NCI-H226 (cell line): ENCODE results near the gene ATXN1.

ENCODE experiments used
- DNase-seq: peaks from one replicate; pipeline ENCODE4 v3.0.0-alpha.2; 2015

The ATXN1 gene

DNA sequence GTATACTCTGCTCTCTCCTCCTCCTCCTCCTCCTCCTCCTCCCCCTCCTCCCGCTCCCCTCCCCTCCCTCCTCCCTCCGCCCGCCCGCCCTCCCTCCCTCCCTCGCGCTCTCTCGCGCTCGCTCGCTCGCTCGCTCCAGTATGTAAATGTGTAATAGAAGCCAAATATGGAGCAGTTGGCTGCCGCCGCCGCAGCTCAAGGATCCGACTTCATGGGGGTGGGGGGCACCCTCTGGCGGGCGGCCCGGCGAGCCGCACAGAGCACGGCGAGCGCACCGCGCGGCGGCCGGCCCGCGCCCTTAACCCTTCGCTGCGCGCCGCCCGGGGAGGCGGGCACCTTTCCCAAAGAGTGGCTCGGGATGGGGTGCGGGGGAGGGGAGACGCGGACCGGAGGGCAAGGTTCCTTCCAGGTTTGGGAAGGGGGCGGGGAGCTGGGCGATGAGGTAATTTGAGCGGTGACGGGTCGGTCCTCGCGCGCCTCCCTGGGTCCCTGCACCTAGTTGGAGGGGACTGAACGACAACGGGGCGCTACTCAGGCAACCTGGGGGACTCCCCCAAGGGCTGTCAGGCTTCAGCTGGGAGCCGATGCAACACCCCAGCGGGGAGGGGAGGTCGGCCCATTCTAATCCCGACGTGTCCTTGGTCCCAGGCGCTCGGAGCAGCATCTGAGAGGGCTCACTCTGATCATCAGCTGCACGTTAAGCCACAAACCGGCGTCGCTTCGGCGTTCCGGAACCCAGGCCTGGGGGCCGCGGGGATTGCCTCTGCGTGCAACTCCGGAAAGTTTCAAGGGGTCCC lies 409 bp upstream of the ATXN1 start:
- peak; percentile 83 for DNase-seq

DNA sequence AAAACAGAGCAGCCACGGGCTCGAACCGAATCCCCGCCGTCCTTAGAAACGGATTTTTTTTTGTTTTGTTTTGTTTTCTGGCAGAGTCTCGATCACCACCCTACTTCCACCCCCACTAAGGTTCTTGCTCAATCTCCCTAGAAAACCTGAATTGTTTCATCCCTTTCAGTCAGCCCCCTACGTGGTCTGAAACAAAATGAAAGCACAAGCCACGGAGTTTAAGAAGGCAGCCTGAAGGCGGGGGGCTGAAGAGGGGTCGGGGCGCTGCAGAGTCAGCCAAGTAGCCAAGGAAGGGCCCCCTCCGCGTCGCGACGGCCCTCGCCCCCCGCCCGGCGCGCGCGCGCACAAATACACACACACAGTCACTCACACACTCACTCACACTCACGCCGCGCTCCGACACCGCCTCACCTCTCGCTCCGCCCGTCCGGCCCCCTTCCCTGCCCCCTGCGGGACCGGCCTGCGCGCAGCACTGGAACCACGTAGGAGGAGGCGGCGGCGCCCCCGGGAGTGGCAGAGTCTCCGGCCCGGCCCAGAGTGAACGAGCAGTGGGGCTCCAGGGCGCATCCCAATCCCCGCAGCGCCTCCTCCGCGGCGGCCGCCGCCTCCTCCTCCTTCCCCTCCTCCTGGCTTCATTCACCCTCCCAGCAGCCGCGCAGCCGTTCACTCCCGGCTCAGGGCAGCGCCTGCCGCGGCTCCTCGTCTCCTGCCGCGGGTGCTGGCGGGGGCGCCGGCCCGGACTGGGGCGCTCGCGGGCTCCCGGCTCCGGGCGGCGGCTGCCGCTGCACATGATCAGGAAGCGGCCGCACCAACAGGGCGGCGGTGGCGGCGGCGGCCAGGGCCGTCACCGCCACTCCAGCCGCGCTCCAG lies 1.4 kb downstream of the ATXN1 start:
- DNase-seq, result peak; percentile 91

DNA sequence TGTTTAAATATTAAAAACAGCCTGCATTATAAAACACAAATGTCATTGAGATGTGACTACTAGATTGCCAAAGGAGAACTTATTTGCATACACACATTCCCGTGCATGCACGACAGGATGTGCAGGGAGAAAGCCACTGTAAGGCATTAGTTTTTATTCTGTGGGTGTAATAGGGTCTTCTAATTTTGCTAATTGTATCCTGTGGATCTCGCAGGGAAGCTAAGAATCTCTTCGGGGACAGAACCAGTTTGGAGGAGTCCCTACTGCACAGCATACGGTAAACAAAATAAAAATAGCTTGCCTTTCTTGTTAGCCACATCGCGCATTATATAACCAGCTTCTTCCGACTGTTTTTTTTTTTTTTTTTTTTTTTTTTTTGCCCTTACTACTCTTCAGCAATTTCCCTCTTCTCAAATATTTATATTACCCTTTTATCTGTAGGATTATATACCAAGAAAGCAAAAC lies 2.0 kb downstream of the ATXN1 start:
- DNase-seq, result no peak

DNA sequence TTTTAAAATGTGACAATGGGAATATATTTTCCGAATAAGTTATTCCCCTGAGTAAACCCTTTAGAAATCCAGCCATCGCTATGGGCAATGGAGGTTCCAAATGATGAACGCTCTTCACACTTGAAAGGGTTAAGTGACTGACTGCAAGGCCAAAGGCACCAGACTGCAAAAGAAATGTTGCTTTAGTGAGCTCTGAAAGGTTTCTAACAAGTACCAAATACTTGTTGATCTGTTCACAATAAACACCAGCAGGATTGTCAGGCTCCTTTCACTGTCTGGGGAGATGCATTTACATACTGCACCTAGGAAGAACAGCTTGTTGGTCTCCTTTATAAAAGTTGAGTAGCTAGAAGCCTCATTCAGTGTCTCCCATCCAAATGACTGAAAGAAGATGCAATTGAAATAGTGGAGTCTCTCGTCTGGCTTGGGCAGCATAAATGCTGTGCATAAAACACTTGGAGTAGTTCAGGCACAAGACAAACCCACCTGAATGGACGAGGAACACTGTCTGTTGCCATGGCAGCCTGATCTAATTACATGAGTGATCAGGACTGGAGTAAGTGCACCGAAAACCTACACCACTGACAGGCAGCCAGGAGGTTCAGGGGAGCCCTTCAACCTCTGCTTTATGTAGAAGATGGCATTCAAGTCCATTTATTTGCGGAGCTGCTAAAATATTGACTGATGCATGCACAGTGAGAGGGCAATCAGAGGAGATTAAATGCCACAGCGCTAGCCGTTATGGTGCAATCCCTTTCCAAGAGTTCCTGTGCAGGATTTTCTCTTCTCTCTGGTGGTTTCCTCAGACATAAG lies 2.9 kb downstream of the ATXN1 start:
- no peak for DNase-seq

DNA sequence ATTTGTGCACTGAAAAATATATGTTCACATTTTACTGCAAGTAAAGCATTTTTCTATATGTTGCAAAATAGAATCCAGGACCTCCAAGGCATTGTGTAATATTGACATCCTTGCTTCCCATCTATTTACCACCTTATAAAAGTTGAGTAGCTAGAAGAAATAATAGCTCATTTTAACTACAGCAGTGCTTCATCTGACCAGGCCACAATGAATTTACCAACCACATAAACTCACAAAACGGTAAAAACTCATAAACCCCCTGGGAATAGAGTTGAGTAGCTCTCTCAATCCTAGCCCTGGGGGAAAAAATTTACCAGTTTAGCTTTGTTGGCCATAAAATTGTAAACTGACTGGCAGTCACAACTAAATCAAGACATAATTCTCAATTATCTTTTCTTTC lies 3.9 kb downstream of the ATXN1 start:
- no peak for DNase-seq

DNA sequence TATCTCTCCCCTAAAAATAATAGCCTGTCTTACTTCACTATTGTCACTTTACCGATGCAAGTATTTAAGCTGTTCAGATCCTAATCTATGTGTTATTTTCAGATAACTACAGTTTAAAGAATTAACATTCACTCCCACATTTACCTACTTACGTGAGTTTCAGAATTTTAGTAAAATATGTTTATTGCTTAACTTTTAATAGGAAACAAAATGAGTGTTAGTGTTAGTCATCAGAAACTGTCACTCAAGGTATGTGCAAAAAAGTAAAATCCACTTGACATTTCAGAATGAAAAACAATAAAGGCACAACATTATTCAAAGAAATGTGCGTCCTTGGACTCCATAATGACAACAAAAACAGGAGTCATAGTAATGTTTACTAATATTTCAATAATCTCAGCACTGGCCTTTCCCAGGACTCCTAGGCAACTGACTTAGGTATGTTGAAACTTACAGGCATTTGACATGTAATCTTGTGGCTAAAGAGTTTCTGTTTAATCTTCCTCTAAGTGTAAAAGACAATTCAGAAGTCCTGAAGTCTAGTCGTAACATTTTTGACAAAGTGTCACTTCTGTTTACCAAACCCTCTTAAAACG lies 4.5 kb downstream of the ATXN1 start:
- DNase-seq, result no peak

DNA sequence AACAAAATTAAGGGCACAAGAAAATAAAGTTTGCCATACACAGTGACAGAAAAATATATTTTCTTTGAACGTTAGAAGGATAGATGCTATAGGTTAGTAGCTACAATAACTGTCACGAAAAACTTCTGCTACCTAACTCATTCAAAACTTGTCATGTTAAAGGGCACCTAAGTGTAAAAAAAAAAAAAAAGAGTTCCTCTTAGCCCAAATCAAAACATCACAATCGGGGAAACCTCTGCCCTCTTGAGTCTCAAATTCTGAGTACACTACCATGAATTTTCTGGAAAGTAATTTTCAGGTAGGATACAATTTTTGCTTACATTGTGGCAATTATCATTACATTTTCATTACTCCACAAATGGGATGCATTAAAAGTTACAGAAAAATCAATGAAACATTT lies 5.7 kb downstream of the ATXN1 start:
- DNase-seq, result no peak

DNA sequence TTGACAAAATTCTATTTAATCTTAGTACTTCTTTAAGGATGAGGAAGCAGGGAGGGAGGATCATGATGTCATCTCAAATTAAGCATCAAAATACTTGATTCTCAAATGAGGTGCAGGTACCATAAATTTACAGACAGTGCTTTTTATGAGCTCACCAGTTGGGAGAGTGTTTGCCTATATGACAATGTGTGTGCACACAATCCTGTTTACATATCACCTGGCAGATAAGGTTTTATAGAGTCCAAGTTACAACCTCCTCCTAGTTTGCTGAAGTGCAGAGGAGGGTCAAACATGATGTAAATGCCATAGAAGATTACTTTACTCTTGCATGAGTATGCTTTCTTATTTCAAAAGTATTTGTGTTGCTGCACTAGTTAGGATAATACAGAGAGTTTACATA lies 6.4 kb downstream of the ATXN1 start:
- peak; percentile 20 for DNase-seq

DNA sequence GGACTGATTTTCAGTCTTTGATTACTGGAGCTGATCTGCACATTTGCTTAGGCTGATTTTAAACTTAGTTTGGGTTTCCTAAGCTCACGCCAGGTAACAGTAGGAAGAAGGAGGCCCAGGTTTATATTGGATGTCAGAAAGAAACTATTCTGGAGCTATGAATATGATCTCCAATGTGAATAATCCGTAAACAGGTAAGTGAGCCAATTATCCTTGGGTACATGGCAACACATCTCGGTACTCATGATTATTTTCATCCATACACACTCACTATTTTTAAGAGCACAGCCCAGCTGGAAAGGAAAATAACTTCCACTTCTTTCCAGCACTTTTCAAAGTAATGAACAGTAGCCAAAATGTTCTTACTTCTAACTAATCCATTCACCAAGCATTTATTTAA lies 7.0 kb downstream of the ATXN1 start:
- DNase-seq, result no peak

DNA sequence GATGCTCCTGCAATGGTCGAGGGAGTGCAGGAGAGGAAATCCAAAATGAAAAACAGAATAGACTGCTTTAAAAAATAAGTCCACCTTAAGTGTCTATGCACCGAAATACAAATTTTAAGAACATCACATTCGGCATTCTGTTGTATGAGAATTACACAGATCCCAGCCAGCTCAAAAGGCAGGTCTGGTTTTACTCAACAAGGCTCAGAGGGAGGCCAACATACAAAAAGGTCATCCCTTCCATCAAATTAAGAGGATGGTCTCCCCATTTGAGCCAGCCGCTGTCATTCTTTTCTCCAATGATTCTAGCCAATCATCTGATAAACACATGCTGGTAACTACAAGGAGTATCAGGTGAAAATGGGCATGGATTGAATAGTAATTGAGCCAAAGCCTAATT lies 7.9 kb downstream of the ATXN1 start:
- no peak for DNase-seq

DNA sequence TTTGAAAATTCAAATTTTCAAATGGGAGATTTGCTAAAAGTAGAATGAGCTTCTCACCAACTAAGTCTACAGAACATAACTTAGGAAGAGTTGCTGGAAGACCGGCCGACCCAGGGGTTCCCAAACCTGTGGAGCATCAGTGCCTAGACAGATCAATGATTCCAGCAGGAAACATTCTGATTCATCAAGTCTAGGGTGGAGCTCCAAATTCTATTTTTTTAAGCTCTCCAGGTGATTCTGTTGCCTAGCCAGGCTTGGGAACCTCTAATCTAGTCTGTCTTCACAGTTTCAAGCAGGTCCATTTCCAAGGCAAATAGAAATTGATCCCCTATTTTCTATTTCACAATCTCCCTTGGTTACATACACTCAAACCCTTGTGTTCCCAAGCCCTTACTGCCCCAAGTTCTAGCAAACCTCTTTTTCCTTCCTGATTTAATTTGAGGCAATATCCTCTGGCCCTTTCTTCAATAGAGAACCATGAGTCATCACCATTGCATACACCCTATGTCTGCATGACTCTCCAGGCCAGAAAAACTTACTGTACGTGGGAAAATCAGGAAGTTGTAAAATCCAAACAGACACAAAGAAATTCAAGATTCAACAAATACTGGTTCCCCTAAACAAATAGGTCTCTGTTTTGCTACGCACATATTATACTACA lies 8.9 kb downstream of the ATXN1 start:
- DNase-seq, result peak; percentile 77

DNA sequence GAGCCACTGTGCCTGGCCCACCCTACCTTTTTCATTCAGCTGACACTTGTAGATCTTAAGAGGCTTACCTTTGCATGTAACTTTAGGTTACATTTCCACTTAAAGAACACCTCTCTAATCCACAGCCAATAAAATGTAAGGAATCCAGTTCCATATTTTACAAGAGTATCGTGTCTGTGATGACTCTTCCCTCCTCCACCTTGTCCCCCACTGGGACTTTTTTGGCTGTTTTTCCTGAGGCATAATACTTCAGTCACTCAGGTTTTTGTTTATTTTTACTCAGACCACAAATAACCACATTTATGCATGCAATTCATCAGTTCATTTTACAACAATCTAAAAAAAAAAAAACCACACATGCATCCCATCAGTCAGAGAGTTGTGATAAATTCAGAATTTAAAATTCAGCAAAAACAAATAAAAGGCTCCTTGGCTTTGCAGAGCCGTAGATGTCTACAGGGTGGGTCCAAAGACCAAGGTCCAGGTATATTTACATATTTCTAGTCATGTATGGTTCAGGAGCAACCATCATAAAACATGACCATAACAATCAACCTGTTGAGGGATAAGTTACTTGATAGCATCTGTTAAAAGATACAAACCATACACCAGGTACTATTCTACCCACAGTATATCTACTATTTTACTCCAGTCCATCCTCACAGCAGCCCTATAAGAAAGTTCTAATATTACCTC lies 9.9 kb downstream of the ATXN1 start:
- peak; percentile 33 for DNase-seq

DNA sequence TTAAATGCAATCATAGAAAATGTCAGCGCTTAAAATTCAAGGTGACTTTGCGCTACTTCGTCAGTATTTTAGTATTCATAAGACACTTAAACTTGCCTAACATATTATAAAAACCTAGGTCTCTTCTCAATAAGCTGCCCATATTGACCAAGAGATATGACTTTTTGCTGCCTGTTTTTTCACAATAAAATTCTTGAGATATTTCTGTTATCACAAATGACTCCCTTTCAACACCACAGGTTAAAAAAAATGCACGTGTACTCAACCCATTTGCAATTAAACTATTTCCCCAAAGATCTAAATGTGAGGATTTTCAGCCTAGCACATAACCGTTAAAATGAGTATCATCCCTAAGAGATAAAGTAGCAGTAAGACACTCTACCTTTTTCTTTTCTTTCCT lies 10.7 kb downstream of the ATXN1 start:
- DNase-seq, result peak; percentile 63

DNA sequence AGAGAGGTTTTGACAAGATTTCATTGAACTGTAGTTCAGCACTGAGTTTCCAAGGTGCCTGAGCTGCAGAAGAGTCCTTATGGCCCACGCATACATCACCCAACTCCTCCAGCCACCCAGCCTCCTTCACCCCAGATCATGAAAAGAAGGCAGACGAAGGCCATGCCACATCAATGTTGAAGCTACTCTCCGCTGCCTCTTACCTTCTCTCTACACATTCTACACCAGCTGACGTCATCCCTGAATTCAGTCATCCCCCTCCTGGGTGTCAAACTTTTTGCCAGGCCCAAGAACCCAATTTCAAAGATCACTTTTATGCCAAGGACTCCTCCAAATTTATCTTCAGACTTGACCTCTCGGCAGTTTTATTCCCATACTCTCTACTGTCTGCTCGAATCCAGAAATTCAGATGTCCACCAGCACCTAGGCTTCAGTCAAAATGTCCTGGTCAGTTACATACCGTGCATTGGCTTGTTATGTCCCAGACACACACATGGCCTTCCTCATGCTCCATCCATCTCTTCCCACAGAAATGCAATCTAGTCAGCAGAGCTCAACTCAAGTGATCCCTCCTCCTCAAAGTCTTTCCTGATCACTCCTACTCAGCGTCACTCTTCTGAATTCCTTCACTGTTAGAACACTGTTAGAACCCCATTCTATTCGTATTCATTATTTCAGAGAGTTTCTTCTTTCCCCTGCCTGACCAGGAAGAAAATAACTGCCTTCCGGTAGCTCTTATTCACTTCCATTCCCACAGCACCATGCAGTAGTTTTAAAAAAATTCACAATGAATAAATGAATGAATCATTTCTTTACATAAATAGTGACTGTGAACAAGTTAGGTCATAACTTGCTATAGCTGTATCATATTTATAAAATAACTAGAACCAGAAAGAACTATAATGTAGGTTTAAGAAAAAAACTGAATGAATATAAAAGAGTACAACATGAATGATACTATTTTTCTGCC lies 11.5 kb downstream of the ATXN1 start:
- DNase-seq, result peak; percentile 36

DNA sequence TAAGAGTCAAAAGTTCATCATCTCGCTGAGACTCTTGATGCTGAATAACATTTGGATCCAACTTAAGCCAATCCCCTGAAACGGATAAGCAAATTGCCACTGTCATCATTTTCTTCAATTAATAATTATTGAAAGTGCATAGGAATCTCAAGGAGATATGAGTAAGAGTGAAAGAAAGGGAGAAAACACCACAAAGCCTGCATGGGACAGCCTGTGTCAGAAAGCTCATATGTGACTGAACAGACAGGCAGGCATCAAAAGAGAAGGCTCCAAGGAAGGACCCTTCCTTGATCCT lies 13.3 kb downstream of the ATXN1 start:
- DNase-seq, result no peak

DNA sequence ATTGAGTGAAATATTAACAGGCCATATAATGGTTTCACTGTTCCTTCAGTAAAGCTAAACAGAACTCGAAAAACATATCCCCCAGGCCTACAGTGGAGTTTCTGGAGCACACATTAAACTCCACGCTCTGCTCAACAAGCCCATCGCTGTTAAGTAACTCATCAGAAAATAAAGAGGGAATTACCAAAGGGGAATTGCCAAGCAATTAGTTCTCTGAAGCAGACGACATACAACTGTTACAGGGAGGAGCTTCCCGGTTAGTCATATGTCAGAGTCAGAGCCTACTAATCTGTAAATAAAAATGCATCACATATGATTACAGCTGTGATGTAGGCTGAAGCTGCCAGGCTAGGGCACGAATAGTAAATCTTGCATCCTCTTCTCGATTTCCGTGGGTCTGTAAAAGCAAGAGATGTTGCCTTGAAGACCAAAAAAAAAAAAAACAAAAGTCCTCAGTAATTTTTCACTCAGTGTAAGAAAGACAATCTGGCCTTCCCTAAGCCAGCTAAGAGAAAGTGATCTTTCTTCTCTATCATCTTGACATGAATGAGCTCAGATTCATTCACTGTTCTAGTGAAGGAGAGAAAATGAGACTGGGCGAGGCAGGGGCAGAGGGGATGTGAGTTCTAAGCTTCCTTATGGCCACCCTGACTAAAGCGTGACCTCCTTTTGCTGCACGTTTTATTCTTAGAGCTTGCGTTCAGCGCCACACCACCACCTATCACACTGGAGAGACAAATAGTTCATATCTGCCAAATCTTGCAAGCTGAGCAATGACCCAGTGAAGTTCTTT lies 13.8 kb downstream of the ATXN1 start:
- DNase-seq, result peak; percentile 47

DNA sequence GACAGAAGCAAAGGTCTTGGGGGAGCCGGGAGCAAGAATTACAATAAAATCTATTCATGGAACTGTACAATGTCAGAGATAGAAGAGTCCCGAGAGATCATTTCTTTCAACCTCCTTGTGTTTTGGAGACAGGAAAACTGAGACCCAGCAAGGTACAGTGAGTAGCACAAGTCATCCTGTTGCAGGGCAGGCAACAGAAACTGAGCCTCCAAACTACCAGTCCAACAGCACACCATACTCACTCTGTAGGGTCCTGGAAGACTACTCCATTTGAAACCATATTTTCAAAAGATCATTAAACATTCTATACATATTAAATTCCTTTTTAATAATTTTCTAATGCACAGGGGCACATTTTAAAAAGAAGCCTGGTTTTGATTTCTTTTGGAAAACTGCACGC lies 14.4 kb downstream of the ATXN1 start:
- DNase-seq, result no peak

DNA sequence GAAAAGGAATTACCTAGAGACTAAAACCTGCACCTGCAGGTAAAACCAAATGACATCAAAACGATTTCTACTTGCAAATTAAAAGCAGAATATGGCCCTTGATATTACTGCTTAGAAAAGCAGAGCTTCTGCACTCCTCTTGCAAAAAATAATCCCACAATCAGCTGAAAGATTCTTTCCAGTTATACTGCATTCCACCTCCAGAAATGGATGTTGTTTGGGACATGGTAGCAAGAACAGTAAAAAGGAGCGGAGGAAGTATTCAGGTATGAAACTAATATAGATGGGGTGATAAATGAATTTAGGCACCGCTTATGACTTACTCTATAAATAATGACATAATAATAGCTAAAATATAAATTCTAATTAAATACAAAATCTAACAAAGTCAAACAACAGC lies 14.9 kb downstream of the ATXN1 start:
- no peak for DNase-seq

DNA sequence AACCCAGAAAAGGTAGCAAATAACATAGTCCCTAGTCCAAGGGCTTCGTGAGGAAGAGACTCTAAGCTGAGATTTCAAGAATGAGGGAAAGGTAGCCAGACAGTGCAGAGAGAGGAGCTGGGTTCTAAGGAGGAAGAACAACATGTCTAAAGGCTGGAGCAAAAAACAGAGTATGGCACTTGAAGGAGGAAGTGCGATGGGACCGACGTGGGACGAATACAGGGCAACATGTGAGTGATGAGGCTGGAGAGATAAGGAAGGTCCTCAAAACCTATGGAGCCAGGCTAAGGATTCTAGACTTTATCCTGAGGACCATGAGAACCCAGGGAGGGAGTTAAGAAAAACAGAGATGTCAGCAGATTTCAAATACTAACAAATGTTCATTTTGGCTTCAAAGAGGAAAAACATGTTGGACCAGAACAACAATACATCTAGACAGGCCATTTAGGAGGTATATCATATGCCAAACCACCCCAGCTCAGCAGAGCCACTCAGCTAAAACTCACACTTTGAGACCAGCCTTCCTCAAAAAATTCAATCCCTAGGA lies 17.5 kb downstream of the ATXN1 start:
- DNase-seq, result no peak
